GM19467 (cell line): ENCODE data around the gene BRD4.

ENCODE experiments used
- ATAC-seq: cut with Tn5 transposase; IDR thresholded peaks from one replicate; pipeline ENCODE4 v1.9.1; 2021; ENCODE audit warnings: mild to moderate bottlenecking, moderate library complexity; ENCODE audit not compliant: unreplicated experiment

Gene BRD4

DNA sequence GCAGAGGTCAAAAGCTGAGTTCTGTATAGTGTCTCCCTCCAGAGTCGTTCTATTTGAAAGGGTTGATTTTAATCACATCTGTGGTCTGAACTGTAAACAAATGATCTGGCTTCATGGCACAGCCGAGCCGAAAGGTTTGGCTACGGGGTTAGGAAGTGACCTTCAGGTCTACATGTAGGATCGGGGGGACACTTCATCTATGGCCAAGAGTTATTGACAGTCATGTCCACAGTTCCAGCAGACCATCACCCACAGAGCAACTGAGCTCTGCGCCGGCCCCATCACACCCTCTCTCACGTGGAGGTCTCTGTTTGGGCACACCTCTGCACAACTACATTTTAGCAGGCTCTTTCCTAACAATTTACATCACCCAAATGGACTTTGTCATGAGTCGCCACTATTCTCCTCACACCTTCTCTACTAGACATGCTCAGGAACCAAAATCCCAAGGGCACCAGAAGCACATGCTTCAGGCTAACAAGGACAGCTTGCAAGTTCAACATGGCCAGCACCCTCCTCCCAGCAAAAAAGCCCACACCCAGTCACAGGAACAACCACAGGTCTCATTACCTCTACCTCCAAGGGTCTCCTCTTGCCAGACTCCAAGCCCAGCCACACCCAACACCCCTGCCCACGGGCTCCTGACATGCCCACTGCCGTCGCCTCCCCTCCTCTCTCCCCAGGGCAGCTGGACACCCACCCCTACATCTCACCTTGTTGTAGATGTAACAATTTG is 64.0 kb downstream of the BRD4 start:
- ATAC-seq = no peak

DNA sequence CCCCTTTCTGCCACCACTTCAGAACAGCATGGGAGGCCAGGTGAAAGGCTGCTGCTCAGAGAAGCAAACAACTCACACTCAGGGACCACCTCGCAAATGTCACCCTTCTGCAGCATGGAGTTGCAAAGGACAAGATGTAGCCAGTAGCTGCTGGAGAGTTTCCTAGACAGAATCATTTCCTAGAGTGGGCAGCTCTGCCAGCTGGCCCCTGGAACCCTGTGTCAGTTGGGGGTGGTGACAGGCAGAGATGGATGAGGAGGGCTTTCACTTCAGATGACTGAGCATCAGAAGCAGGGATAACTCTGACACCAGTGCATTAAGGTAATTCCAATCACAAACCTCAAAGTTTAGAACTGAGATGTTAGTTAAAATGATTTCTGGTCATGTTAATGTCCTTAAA is 65.7 kb downstream of the BRD4 start:
- no peak for ATAC-seq

DNA sequence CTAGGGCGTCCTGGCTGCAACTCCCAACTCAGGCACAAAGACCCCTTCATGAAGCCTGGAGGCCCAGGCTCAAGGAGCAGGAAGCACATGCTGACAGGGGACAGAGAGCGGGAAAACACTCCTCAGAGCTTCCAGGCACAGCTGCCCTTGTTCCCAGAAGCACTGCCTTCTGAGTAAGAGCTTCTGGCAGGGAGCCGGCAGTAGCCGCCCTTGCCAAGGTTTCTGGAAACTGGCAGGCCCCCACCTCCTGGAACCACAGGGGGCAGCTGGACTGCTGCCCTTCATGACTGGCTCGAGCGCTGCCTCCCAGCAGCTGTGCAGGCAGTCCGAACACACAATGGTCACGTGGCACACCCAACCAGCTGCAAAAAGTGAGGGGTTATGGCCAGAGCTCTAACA is 66.5 kb downstream of the BRD4 start:
- no peak for ATAC-seq

DNA sequence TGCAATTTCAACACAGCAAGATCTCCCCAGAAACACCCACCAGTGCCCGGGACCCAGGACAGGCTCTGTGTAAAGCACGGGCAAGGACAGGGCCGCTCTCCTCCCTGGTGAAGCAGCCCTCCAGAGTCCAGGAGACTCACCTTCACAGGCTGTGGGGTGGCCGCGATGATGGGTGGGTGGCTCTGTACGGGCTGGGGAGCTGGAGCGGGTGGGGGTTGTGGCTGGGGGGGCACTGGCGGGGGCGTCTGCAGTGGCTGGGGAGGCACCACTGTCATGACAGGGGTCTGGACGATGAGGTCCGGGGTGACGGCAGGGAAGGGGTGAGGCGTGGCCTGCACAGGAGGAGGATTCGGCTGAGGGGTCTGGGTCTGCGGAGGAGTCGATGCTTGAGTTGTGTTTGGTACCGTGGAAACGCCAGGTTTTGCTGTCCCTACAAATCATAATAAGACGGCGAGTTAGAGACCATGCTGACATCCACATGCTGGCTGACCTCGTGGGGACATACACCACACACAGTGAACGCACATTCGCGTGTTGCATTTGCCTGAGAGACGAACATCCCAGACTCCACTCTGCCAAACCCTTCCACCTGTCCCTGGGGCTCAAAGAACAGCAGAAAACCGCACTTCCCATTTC is 67.0 kb downstream of the BRD4 start:
- no peak for ATAC-seq

DNA sequence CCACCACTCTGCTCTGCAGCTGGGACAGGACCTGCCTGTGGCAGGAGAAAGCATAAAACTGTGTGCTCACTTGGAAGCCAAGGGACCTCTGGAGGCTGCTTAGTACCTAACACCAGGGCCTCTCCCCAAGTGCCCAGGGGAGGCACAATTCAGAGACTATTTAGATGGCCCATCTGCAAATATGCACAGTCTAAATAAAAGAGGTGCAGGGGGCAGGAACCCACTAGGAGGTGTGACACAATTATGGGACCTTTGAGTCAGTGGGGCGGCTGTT is 67.5 kb downstream of the BRD4 start:
- ATAC-seq = no peak

DNA sequence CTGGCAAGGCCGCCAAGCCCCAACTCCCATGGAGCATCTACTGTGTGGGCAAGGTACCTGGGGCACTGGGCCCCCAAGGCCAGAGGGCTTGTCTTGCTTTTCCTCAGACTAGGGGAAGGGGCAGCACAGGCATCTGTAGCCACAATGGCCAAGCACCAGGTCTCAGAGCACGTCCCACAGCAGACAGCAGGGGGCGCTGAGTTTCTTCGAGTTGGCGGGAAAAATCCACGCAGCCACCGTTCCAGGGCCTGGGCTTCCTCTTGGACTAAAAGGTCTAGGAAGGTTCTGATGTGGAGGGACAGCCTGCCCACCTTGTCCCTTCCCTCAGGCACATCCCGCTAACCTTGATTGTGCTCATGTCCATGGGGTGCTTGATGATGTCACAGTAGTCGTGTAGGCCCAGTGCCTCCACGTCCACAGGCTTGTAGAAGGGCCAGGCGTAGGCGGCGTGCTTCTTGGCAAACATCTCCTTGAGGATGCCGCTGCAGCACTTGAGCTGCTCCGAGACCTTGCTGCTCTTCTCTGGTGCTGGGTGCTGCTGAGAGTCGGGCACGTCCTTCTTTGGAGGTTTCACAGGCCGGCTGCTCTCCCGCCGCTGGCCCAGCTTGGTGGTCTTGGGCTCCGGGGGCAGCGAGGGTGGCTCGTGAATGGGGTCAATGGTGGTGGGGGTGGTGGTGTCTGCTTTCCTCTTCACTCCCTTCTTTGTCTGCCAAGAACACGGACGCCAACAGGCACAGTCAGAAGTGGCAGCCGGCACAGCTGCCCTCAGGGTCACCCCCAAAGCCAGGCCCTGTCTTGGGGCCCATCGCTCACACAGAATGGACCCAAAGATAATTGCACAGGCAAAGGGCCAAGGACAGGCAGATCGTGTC is 68.0 kb downstream of the BRD4 start:
- no peak for ATAC-seq

DNA sequence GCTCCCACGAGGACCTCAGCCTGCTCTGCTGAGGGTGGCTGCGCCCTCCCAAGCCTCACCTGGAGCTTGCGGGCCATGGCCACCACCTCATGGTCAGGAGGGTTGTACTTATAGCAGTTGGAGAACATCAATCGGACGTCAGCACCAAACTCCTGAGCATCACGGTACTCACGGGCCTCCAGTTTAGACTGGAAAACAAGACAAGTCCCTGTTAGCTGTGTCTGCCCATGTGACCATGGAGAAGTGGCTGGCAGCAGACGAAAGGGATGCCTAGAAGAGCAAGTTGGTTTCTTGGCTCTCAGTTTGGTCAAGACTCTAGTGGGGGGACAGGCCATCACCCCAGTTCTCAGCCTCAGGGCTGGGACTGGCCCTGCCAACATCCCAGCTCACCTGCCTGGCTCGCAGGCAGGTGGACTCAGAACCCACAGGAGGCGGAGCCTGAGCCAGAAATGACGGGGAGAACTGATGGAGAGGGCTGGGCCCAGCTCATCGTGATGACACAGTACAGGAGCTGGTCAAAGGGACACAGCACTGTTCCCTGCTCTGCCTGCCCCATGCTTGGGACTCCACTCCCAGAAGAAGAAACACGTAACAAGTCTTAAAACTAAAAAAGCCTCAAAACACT is 68.9 kb downstream of the BRD4 start:
- ATAC-seq = no peak

DNA sequence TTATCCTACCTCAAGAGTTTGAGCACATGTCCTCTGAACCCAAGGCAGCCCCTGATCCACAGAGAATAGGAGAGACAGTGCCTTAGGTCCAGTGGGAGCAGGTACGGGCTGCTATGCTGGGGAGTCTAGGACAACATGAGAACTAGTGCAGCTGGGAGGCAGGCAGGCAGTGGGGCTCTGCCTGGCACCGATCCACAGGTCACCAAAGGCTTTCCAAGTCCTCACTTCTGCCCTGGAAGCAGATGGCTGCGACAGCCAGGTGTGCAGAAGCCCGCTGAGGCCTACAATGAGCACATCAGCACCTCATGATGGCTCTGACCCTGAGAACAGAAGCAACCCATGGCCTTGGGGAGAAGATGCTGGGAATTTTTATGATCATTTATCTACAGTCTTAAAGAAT is 70.3 kb downstream of the BRD4 start:
- no peak for ATAC-seq

DNA sequence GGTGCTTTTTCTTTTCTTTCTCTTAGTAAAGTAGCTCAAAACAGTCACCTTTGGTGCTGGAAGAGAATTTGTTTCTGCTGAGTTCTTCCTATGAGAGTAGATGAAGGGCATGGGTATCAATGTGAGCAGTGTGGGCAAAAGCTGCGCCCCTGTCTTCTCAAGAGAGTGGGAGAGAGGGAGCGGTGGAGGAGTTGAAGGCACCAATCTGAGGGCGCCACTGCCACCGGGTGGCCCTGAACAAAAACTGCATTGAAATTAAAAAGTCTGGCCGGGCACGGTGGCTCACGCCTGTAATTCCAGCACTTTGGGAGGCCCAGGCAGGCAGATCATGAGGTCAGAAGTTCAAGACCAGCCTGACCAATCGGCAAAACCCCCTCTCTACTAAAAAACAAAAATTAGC is 71.4 kb downstream of the BRD4 start:
- no peak for ATAC-seq

DNA sequence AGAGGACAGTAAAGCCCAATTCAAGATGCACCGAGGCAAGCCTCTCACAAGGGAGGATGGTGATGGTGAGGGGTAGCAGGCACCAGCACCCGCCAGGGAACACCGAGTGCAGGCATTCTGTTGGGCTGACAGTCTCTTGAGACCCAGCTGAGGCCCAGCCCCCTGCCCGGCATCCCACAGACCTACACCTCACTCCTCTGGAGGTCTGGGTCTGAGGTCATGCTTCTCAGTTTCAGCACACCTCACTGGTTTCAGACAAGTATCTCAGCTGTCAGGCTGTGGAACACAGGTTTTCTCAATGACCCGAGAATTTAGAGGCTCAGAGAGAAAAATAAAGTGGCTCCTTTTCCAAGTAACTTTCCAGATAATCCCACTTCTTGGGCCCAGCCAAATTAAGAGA is 72.4 kb downstream of the BRD4 start:
- no peak for ATAC-seq

DNA sequence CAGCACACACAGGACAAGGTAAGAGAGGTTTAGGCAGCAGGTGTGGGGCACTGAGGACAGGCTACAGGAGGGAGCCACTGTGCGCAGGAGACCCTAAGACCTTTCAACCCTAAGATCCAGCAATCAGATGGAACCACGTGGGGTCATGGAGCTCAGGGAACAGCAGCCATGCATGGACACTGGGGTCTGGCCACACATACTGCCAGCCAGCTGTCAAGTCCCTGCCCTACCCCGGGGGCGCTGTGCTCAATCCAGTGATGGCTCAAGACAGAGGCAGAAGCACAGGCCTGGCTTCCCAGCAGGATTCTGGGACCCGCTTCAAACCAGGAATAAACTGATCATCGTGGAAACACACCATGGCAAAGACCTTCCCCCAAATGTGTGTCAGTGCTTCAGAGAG is 74.6 kb downstream of the BRD4 start:
- ATAC-seq = no peak

DNA sequence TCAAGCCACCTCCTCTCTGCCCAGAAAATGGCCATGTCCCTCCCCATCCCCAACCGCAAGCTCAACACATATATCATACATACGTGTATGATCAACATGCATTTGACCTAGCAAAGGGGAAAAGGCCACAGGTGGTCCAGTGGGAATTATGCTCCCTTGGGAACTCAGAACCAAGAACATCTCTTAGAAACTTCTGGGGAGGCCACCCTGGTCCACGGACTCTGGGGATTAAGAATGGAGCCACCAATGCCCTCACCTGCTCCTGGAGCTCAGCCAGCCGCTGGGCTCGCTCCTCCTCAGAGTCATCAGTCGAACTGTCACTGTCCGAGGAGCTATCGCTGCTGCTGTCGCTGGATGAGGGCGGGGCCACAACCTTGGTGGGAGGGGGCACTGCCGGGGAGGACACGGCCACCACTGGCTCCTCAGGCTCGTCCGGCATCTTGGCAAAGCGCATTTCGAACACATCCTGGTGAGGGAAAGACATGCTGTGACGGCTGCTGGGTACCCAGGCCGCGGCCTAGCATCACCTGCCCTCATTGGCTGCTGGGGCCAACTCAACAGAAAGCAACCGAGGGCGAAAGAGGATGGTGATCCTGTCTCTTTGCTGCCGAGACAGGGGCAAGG is 75.5 kb downstream of the BRD4 start:
- ATAC-seq = no peak

DNA sequence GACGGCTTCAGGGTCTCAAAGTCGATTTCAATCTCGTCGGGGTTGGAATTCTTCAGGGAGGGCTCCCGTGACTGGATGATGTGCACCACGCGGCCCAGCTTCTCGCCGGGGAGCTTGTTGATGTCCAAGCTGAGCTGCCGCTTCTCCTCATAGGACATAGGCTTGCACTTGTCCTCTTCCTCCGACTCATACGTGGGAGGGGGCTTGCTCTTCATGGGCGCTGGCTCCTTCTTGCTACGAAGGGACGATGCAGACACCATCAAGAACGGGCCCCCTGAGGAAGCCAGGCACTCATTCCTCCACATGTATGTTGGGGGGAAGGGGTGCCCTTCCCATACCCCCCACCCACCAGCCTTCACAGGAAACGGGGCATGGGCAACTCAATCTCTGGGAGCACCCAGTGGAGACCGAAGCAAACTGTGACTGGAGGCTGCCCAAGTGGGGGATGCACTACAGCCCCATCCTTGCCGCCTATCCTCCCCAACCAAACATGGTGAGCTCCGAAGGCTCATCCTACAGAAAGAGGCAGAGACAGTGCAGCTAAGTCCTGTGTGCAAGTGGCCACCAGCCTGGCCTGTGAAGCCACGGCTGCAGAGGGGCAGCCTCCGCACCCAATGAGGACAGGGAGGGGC is 76.9 kb downstream of the BRD4 start:
- no peak for ATAC-seq

DNA sequence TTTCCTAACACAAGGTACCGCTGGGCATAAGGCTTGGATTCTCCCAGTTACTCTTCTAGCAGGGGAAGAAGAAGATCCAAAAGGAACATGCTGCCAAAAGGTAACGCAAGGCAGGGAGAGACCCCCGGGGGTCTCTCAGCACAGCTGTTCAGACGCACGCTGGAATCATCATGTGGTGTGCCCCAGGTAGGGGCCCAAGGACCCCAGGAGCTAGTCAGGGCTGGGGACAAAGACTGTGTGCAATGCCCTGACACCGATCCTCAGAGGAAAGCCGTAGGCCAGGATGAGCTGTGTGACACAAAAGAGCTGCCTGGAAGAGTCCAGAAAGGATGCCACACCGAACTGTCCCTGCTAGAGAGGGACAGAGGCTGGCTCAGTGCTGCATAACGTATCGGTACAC is 77.8 kb downstream of the BRD4 start:
- ATAC-seq = no peak

DNA sequence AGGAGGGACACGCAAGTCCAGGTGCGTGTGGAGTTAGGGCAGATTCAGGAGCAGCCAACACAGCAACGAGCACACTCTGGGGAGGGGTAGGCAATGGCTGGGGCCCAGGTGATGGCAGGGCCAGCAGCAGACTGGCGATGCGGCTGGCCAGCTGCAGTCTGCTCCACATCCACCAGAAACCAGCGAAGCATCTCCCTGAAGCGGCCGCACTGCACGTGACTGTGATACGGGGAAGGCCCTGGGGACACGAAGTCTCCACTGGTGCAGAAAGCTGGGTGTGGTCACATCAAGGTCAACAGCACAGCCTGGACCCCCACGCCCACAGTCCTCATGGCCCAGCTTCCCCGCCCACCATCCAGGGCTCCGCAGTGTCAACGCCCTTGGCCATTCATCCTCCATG is 78.8 kb downstream of the BRD4 start:
- no peak for ATAC-seq

DNA sequence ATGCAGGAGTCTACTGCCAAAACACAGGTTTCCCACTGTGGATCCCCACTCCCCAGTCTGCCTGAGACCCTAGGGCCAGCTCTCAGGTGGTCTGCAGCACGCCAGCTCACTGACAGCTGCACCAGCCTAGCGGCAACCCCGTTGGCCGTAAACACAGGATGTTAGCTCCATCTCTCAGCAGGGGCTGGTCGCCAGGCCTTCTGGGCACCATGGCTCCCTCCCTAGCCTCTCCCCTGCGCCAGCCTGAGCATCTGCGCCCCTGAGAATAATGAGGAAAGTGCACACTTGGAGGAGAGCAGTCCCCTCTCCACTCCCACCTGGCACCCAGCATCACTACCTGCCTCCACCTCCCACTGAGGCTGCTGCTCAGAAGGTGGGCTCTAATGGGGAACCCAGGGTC is 79.3 kb downstream of the BRD4 start:
- no peak for ATAC-seq

DNA sequence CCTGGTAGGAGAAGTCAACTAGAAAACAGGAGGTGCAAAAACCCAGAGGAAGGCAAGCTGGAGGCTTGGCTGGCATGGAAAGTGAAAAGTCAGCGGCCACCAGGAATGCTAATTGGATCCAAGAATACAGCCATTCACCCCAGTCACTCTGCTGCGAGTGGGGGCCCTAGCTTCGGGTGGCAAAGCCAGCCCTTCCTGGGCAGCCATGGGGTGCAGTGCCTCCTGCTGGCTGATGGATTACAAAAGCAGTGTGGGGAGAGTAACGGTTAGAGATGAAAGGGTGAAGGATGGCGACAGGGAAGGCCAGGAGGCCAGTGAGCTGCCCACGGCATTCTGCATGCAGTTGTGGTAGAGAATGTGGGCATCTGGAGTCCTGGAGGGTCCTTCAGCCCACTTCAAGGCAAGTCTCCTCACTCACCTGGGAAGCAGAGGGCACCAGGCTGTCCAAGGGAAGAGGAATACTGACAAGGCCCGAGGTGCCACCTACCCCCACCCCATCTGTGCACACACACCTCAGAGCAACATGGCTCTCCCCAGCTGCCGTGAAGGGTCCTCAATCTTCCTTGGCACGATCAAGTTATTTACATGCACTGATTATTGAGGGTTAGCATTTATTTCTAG is 79.8 kb downstream of the BRD4 start:
- ATAC-seq = no peak

DNA sequence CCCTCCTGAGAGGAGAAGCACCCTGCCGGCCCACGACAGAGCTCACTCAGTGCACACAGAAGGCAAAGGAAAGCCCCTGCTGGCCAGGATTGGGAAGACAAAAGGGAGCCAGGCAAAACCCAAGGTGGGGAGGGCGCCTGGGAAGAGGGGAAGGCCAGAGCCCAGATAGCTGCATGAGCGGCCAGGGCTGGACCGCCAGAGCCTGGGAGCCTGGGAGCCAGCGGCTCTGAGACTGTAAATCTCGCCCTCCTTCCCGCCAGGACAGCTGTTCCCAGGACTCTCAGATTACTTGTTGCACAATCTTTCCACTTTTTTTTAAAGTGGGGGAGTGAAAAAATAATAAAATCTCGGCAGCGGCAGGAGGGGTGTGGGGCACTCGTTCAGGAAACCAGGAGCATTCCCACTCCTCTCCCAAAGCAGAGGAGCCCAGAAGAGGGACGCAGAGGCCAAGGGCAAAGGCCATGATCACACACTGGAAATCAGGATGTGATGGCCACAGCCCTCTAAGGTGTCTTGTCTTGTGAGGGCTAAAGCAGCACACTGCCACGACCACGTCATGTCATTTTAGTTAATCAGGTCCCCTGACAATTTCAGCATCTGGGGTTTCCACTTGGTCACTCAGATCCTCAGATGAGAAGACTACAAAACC is 80.5 kb downstream of the BRD4 start:
- ATAC-seq = no peak

DNA sequence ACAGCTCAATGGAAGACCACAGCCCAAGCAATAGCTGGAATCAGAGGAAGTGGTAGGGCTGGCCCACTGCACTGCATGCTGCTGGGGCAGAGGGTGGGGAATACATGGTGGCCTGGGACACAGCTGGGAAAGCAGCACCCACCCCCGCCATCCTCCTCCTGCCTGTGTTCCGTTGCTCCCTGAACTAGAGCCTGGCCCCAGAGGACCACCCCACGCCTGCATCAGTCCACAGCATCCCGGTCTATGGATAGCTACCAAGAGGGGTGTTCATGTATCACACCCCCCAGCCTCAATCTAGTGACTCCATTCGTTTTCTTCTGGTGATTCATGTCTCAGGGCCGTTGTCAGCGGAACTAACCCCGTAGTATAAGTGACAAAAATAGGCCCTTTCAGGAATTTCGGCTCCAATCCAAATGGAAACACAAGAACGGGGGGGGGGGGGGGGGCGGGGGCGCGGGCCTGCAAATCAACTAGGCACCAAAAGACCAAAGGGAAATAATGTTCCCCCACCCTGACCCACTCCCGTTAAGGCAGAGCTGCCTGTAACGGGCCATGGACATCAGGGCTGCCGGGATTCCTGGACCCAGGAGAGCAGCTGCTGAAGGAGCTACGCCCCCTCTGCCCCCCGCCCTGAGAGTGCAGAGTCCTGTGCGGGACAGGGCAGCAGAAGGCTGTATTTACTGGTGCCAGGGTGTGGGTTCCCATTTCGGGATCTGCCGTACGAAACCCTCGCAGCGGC is 81.2 kb downstream of the BRD4 start:
- no peak for ATAC-seq
